GM12865 (cell line): ENCODE results near the gene NOP16.

Experiments
- DNase-seq: peaks from one replicate; pipeline ENCODE4 v3.0.0; 2010; ENCODE audit warnings: low read depth
- H3K4me3 ChIP-seq: 2 replicates; pipeline ENCODE4 v1.5.1; 2011; ENCODE audit warnings: mild to moderate bottlenecking, low read depth, low read length, control low read depth
- CTCF ChIP-seq: IDR thresholded peaks from 2 replicates; pipeline ENCODE4 v1.5.1; 2011; ENCODE audit warnings: low read length, control low read depth, low read depth, inconsistent platforms; ENCODE audit not compliant: insufficient read depth; ENCODE audit errors: missing control alignments

The NOP16 gene

GRCh38 chr5:176366232-176366894 lies 22.0 kb downstream of the NOP16 start:
- peak overlapping the region; percentile 63 for H3K4me3 ChIP-seq
- DNase-seq: no peak
- TF ChIP-seq CTCF: no peak

DNA sequence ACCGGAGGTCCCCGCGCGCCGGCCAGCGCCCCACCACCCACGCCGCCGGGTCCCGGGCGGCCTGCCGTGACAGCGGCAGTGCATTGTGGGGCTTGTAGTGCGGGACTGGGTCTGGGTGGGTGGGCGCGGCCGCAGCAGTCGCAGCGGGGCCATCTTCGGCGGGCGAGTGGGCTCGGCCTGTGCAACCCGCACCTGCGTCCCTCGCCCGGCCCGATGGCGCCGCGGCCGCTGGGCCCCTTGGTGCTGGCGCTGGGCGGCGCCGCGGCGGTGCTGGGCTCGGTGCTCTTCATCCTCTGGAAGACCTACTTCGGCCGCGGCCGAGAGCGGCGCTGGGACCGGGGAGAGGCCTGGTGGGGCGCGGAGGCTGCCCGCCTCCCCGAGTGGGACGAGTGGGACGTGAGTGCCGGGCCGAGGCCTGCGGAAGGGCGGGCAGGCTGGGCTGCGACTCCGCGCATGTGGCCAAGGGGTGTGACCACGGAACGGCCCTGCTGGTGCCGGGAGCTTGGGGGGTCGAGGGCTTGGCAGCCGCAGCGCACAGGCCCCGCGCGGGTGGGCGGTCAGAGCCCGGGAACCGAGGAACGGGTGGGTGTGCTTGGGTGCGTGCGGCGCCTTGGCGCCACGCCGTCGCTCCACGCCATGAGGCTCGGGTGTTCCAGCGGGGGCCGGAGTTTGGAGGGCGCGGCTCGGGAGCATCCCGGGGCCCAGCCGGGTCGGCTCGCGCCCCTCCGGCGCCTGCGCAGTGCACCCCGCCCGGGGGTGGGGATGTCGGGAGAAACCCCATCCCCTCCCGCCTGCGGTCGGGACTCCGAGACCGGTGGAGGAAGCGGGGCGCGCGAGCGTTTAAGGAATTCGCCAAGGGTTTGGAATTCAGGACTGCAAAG lies 22.8 kb downstream of the NOP16 start, which contains the start of gene ARL10:
Gene ARL10 (plus strand): TSS at position 137 of the 881 bp plus-strand sequence. CDS start 77 bp downstream, at position 214.
- no peak for TF ChIP-seq CTCF

GRCh38 chr5:176364765-176365350 lies 23.5 kb downstream of the NOP16 start:
- peak overlapping the region; percentile 63 for H3K4me3 ChIP-seq
- DNase-seq: no peak

More for the DNA sequence above, 22.8 kb downstream of the NOP16 start, which contains the start of gene ARL10:
- peak; percentile 51 for DNase-seq
- H3K4me3 ChIP-seq: peak within 1 kb of the TSS; percentile 63

DNA sequence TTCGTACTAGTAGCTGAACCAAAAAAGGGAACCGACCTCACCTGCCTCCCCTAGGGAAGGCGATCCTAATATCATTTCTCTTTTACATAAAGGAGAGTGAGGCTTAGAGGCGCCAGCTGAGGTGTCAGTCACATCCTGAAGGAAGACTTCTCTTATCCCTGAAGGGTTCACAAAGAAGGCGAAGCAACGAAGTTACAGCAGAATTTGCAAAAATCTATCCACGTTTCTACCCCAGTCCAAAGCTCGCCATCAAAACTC lies 26.2 kb downstream of the NOP16 start:
- DNase-seq: no peak
- TF ChIP-seq CTCF: no peak
- peak overlapping the region; percentile 93 for H3K4me3 ChIP-seq

More at GRCh38 chr5:176364765-176365350, 23.5 kb downstream of the NOP16 start:
- no peak for TF ChIP-seq CTCF

- no peak for TF ChIP-seq CTCF
- peak within 1 kb of the TSS; percentile 93 for H3K4me3 ChIP-seq
- peak; percentile 95 for DNase-seq
Measured at GRCh38 chr5:176361437-176362232, 26.8 kb downstream of the NOP16 start, which contains the start of gene KIAA1191. Gene KIAA1191, minus strand, starts transcription at chr5:176361764. Its CDS starts 2,256 bp downstream, at chr5:176359508.

DNA sequence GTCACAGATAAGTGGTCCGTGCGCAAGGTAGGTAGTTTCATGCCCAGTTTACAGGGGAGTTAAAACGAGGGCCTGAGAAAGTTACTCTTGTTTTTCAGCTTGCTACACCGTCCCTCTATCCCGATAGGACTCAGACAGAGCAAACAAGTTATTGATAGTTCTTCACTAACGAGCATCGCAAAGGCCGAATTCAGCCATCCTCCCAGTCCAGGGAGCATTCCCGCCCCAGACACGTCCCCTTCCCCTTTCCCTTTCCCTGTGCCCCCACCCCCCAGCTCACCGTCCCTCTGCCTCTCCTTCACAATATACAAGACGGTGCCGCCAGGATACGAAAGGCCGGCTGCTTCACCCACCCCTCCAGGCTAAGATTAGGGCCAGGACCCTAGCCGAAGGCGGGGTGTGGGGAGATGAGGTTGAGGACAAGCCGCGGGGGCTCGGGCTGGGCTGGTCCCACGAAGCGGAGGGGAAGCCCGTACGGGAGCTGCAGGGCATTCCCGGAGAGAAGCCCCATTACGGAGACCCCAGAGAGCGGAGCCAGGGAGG lies 27.4 kb downstream of the NOP16 start:
- H3K4me3 ChIP-seq: peak overlapping the region; percentile 93
- DNase-seq: peak; percentile 20
- no peak for TF ChIP-seq CTCF
